Femur (tissue), 1 donor: ENCODE results near the gene SETD1A.

Experiments used
- DNase-seq: peaks from one replicate; pipeline ENCODE4 v3.0.0-alpha.2; 2017

Gene SETD1A

GRCh38 chr16:31025339-31025738, 67.8 kb downstream of the SETD1A start:
- DNase-seq = no peak

DNA sequence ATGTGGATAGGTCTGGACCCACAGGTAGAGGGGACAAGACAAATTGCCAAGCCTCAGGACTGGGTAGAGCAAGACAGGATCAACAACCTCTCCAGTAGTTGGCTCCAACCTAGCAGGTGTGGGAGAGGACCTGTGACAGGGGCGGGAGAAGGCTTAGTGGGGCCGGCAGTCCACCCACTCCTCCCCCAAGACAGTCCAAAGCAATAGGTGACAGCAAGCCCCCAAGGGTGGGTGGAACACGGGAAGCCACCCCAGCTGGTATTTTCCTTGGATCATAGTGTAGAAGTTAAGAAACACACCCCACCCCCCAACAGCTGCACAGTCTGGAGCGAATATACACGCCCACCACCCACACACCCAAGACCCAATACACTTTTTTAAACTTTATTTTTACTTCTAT, 71.7 kb downstream of the SETD1A start:
- no peak for DNase-seq

- DNase-seq = no peak
These were observed 73.7 kb downstream of the SETD1A start for GRCh38 chr16:31031276-31031675.

GRCh38 chr16:31032736-31033708, 75.5 kb downstream of the SETD1A start, which contains the start of gene STX4:
Gene STX4, plus strand, starts transcription at chr16:31033558. Its CDS starts 248 bp downstream, at chr16:31033806.
- DNase-seq = peak; percentile 99

DNA sequence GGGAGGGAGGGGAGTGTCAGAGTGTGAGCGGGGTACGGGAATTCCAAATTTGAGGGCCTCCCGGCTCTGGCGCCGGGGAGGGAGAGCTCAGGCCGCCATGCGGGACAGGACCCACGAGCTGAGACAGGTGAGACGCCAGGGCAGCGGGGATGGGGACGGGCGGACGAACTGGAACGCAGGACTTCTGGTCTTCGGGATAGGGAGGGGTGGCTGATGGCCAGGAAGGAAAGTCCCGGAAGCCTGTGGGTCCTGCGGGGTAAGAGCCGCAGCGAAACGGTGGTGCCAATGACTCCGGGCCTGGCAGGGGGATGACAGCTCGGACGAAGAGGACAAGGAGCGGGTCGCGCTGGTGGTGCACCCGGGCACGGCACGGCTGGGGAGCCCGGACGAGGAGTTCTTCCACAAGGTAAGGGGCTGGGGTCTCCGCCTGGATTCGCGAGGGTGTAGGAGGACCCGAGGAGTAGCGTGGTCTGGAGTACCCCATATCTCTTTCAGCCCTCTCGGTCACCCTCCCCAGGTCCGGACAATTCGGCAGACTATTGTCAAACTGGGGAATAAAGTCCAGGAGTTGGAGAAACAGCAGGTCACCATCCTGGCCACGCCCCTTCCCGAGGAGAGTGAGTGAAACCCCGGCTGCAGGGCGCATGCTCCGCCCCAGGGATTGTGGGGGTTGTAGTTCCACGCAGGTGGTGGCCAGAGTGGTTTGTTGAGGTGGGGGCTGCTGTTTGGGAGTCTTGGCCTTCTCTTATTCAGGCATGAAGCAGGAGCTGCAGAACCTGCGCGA, 76.3 kb downstream of the SETD1A start:
- peak; percentile 93 for DNase-seq
